Fibroblast of skin of right quadriceps (primary cell): ENCODE data around the gene GRIK4.
"Not testable (repeated sequence)": the region's sequence is repeated elsewhere in the genome, so short reads cannot be mapped to it uniquely, and the experiment has no call there.

Source experiments
- DNase-seq: peaks from one replicate; pipeline ENCODE4 v3.0.0-alpha.2; 2013

GRIK4 gene

GRCh38 chr11:120579611-120580031 lies 68.1 kb downstream of the GRIK4 start:
- DNase-seq = no peak

GRCh38 chr11:120581313-120581712 lies 69.8 kb downstream of the GRIK4 start:
- no peak for DNase-seq

- not testable (repeated sequence) for DNase-seq
Measured at GRCh38 chr11:120582535-120582934, 71.0 kb downstream of the GRIK4 start.

- no peak for DNase-seq
Measured at GRCh38 chr11:120586072-120586471, 74.5 kb downstream of the GRIK4 start.

GRCh38 chr11:120586728-120587127 lies 75.2 kb downstream of the GRIK4 start:
- no peak for DNase-seq

GRCh38 chr11:120587299-120587698 lies 75.8 kb downstream of the GRIK4 start:
- no peak for DNase-seq

- no peak for DNase-seq
Measured at GRCh38 chr11:120589376-120589775, 77.8 kb downstream of the GRIK4 start.

GRCh38 chr11:120590472-120590871 lies 78.9 kb downstream of the GRIK4 start:
- peak; percentile 30 for DNase-seq

- no peak for DNase-seq
Measured at GRCh38 chr11:120594746-120595145, 83.2 kb downstream of the GRIK4 start.

GRCh38 chr11:120595557-120595956 lies 84.0 kb downstream of the GRIK4 start:
- no peak for DNase-seq

- no peak for DNase-seq
Measured at GRCh38 chr11:120597250-120598215, 86.0 kb downstream of the GRIK4 start.

GRCh38 chr11:120598517-120599257 lies 87.1 kb downstream of the GRIK4 start:
- DNase-seq = no peak

GRCh38 chr11:120599816-120600420 lies 88.4 kb downstream of the GRIK4 start:
- no peak for DNase-seq

- peak; percentile 50 for DNase-seq
Measured at GRCh38 chr11:120601536-120601935, 90.0 kb downstream of the GRIK4 start.

GRCh38 chr11:120603071-120603470 lies 91.5 kb downstream of the GRIK4 start:
- no peak for DNase-seq

- DNase-seq = no peak
Measured at GRCh38 chr11:120605469-120605868, 93.9 kb downstream of the GRIK4 start.

GRCh38 chr11:120606211-120607010 lies 94.9 kb downstream of the GRIK4 start:
- DNase-seq = no peak

- DNase-seq = no peak
Measured at GRCh38 chr11:120608061-120608460, 96.5 kb downstream of the GRIK4 start.

- DNase-seq = peak; percentile 46
Measured at GRCh38 chr11:120608760-120609211, 97.2 kb downstream of the GRIK4 start.

GRCh38 chr11:120610111-120610510 lies 98.6 kb downstream of the GRIK4 start:
- DNase-seq = no peak

GRCh38 chr11:120611581-120611980 lies 100.0 kb downstream of the GRIK4 start:
- no peak for DNase-seq

GRCh38 chr11:120612513-120613263 lies 101.1 kb downstream of the GRIK4 start:
- peak; percentile 22 for DNase-seq
